ENCODE results near the gene NOL3. TPM values are rescaled to one million over a fixed set of nuclear protein-coding genes. Genes with fewer than 3 reads are reported as not detected.

Gene NOL3
- total and polyA plus RNA-seq, 2 of the 13 experiments (the other 11 are each of a cell fraction or from before 2014, with no cell fraction given): 5.7 to 20.5 TPM

GRCh38 chr16:67164599-67165061 lies 5.7 kb upstream of the NOL3 start, which contains the start of gene HSF4 (continued):
- no peak for TF ChIP-seq NRL (CRISPR knock-in tag; IDR thresholded peaks at IDR 0.05; ENCODE audit: borderline replicate concordance)
- TF ChIP-seq ONECUT2 (CRISPR knock-in tag; IDR thresholded peaks at IDR 0.05): peak; percentile 52; the same call in 1 of the 2 replicates
- no peak for TF ChIP-seq GPN1 (CRISPR knock-in tag; IDR thresholded peaks at IDR 0.05; ENCODE audit: borderline replicate concordance)
- peak; percentile 93 for TF ChIP-seq HOXA3 (CRISPR knock-in tag; IDR thresholded peaks at IDR 0.05)
- no peak for TF ChIP-seq PCBP2 (optimal IDR thresholded peaks at IDR 0.05; ENCODE audit: low read depth, low read length, poor library complexity, severe bottlenecking)
- no peak for TF ChIP-seq MAFG (CRISPR knock-in tag; IDR thresholded peaks at IDR 0.05)
- TF ChIP-seq TOE1 (CRISPR knock-in tag; IDR thresholded peaks at IDR 0.05): 0 out of 2 replicates have a peak, but pooled peaks have one; percentile 53
- TF ChIP-seq, protein P1, sequence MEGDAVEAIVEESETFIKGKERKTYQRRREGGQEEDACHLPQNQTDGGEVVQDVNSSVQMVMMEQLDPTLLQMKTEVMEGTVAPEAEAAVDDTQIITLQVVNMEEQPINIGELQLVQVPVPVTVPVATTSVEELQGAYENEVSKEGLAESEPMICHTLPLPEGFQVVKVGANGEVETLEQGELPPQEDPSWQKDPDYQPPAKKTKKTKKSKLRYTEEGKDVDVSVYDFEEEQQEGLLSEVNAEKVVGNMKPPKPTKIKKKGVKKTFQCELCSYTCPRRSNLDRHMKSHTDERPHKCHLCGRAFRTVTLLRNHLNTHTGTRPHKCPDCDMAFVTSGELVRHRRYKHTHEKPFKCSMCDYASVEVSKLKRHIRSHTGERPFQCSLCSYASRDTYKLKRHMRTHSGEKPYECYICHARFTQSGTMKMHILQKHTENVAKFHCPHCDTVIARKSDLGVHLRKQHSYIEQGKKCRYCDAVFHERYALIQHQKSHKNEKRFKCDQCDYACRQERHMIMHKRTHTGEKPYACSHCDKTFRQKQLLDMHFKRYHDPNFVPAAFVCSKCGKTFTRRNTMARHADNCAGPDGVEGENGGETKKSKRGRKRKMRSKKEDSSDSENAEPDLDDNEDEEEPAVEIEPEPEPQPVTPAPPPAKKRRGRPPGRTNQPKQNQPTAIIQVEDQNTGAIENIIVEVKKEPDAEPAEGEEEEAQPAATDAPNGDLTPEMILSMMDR (CRISPR knock-in tag; IDR thresholded peaks at IDR 0.05): peak; percentile 28; the same call in 1 of the 2 replicates
- peak; percentile 87; the same call in 1 of the 2 replicates for TF ChIP-seq ZSCAN9 (CRISPR knock-in tag; IDR thresholded peaks at IDR 0.05; ENCODE audit: borderline replicate concordance)
- no peak for TF ChIP-seq ZKSCAN5 (CRISPR knock-in tag; IDR thresholded peaks at IDR 0.05)
- TF ChIP-seq, protein P2, sequence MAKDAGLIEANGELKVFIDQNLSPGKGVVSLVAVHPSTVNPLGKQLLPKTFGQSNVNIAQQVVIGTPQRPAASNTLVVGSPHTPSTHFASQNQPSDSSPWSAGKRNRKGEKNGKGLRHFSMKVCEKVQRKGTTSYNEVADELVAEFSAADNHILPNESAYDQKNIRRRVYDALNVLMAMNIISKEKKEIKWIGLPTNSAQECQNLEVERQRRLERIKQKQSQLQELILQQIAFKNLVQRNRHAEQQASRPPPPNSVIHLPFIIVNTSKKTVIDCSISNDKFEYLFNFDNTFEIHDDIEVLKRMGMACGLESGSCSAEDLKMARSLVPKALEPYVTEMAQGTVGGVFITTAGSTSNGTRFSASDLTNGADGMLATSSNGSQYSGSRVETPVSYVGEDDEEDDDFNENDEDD (CRISPR knock-in tag; IDR thresholded peaks at IDR 0.05; ENCODE audit: borderline replicate concordance): peak; percentile 96
- TF ChIP-seq ZNF788 (CRISPR knock-in tag; IDR thresholded peaks at IDR 0.05; ENCODE audit: borderline replicate concordance): peak; percentile 87
- peak; percentile 93; the same call in 1 of the 2 replicates for TF ChIP-seq KDM5B (CRISPR knock-in tag; IDR thresholded peaks at IDR 0.05; ENCODE audit: borderline replicate concordance)
- no peak for TF ChIP-seq ZKSCAN1 (IDR thresholded peaks at IDR 0.05; ENCODE audit: low read length)
- TF ChIP-seq ZNF501 (CRISPR knock-in tag; IDR thresholded peaks at IDR 0.05): peak; percentile 63; the same call in 1 of the 2 replicates
- no peak for TF ChIP-seq MATR3 (CRISPR knock-in tag; IDR thresholded peaks at IDR 0.05)
- TF ChIP-seq ZFP36 (IDR thresholded peaks at IDR 0.05; ENCODE audit: borderline replicate concordance, low read depth, low read length, partially characterized antibody): no peak
- TF ChIP-seq ARID2 (CRISPR knock-in tag; IDR thresholded peaks at IDR 0.05; ENCODE audit: borderline replicate concordance): peak; percentile 75; the same call in 1 of the 2 replicates
- TF ChIP-seq ZNF274 (CRISPR knock-in tag; IDR thresholded peaks at IDR 0.05): peak; percentile 93
- TF ChIP-seq ZNF891 (CRISPR knock-in tag; IDR thresholded peaks at IDR 0.05): peak; percentile 43; the same call in 1 of the 2 replicates
- TF ChIP-seq FOXA3 (CRISPR knock-in tag; IDR thresholded peaks at IDR 0.05): peak; percentile 83
- TF ChIP-seq, protein P3, sequence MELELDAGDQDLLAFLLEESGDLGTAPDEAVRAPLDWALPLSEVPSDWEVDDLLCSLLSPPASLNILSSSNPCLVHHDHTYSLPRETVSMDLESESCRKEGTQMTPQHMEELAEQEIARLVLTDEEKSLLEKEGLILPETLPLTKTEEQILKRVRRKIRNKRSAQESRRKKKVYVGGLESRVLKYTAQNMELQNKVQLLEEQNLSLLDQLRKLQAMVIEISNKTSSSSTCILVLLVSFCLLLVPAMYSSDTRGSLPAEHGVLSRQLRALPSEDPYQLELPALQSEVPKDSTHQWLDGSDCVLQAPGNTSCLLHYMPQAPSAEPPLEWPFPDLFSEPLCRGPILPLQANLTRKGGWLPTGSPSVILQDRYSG (CRISPR knock-in tag; IDR thresholded peaks at IDR 0.05): peak; percentile 70; the same call in 1 of the 2 replicates
- TF ChIP-seq ZNF234 (CRISPR knock-in tag; conservative IDR thresholded peaks at IDR 0.05): no peak
- TF ChIP-seq ZFP62 (CRISPR knock-in tag; IDR thresholded peaks at IDR 0.05): no peak
- TF ChIP-seq SNAI1 (CRISPR knock-in tag; IDR thresholded peaks at IDR 0.05; ENCODE audit: borderline replicate concordance): no peak
- TF ChIP-seq ZNF841 (CRISPR knock-in tag; IDR thresholded peaks at IDR 0.05; ENCODE audit: borderline replicate concordance): peak; percentile 82; the same call in 1 of the 2 replicates
- peak; percentile 60; the same call in 1 of the 2 replicates for TF ChIP-seq MIXL1 (CRISPR knock-in tag; IDR thresholded peaks at IDR 0.05)
- TF ChIP-seq MZF1 (CRISPR knock-in tag; IDR thresholded peaks at IDR 0.05; ENCODE audit: borderline replicate concordance): no peak
